Stimulated activated CD4-positive, alpha-beta T cell treated with anti-CD3 and anti-CD28 coated beads, Interleukin-12 subunit alpha, Interleukin-12 subunit beta, amount 100 ng/mL, for 24 hours (primary cell): ENCODE results near the gene ANKRD44.
"Not testable (repeated sequence)": the region's sequence is repeated elsewhere in the genome, so short reads cannot be mapped to it uniquely, and the experiment has no call there.

Source experiments
- DNase-seq, 2 experiments: peaks; one replicate each; pipeline ENCODE4 v3.0.0-alpha.2; 2020; ENCODE audit warnings: low read depth in 2 of 2

The ANKRD44 gene

DNA sequence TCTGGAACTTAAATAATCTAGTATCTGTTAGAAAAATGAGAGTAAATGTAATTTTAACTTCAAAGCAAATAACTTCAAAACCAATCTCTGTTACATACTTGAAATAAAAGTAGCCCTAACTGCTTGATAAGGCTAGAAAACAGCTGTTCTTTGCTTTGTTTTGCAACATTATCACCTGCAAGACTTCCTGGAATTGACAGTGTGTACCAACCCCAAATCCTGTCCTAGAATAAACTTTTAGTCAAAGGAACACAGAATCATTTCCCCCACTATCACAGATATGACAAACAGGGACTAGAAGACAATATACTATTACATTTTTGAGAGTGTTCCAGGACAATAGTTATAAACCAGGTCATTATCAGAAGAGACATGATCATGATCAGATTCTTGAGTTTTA, 278.8 kb downstream of the ANKRD44 start:
- DNase-seq: no peak

DNA sequence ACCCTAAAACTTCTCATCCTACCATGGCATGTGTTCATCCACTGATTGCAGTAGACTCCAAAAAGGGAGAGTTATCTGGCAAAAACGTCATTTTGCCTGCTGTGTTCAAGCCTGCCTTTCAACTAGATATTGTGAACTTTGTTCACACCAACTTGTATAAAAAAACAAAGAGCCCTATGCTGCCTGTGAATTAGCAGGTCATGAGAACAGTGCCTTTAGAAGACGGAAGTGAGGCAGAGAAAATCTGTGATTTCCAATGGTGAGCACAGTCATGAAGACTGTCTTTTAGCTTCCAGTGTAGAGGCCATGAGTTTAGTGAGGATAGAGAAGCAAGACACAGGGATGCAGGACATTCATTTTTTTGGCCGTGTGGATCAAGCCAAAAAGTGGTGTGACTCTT, 280.5 kb downstream of the ANKRD44 start:
- no peak for DNase-seq

DNA sequence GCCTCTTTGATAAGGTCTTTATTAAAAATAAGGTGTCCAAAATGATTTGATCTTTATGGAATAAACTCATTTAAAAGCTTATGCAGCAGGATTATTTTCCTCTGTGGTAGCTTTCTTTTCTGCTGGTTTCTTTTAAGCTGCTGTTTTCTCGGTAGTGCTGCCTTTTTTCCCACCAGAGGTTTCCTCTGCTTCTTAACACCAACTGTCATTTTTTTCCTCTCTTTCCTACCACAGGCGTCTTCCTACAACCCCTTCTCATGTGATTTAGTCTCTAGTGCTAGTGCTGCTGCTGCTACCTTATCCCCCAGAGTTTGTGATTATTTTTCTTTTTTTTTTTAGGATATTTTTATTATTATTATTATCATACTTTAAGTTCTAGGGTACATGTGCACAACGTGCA, 281.9 kb downstream of the ANKRD44 start:
- DNase-seq: no peak

DNA sequence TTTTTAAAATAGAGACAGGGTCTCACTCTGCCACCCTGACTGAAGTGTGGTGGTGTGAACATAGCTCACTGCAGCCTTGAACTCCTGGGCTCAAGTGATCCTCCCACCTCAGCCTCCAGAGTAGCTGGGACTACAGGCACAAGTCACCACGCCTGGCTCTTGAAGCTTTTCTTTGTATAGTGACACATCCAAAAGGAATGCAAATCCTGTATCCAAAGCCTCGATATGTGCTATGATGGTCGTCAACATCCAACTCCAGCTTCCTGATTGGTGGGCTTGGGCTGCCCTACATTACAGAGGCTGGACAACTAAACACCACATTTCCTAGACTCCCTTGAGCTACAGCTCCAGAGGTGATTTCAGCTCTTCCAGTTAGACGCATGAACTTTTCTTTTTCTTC, 282.4 kb downstream of the ANKRD44 start:
- DNase-seq: no peak

DNA sequence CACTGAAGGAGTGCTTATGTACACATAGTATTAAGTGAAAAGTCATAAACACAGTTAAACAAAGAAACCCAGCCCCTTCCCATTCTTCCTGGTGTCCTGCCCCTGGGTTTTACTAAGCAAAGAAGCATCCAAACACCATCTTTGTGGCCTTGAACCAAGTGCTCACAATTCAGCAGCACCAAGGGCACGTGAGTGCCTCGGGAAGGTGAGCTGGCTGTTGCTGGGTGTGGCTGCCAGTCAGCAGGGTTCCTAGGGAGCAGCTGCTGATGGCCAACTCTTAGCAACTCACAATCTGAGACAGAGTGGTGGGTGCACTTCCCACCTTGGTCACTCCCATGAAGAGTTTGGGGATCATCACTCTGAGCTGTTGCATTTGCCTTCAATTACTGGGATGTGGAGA, 286.4 kb downstream of the ANKRD44 start:
- DNase-seq: no peak

DNA sequence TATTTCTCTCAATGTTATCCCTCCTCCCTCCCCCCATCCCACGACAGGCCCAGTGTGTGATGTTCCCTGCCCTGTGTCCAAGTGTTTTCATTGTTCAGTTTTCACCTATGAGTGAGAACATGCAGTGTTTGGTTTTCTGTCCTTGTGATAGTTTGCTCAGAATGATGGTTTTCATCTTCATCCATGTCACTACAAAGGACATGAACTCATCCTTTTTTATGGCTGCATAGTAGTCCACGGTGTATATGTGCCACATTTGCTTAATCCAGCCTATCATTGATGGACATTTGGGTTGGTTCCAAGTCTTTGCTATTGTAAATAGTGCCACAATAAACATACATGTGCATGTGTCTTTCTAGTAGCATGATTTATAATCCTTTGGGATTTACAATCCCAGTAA, 289.7 kb downstream of the ANKRD44 start:
- not testable (repeated sequence) for DNase-seq

DNA sequence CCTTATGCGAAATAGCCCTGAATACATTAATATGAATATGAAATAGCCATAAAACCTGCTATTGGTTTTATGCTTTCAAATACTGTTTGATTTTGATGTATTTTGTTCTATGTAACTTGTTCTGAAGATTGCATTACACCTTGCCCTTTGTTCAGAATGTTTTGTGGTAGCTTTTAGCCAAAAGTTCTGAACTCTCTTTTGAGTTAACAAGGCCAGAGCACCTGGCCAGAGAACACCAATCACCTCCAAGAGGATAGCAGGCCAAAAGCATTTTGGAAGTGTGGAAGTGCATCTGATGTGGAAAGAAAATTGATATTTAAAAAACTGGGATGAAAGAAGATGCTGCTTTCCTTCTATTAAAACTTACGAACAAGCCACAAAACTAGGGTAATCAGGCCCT, 297.5 kb downstream of the ANKRD44 start:
- DNase-seq: no peak

DNA sequence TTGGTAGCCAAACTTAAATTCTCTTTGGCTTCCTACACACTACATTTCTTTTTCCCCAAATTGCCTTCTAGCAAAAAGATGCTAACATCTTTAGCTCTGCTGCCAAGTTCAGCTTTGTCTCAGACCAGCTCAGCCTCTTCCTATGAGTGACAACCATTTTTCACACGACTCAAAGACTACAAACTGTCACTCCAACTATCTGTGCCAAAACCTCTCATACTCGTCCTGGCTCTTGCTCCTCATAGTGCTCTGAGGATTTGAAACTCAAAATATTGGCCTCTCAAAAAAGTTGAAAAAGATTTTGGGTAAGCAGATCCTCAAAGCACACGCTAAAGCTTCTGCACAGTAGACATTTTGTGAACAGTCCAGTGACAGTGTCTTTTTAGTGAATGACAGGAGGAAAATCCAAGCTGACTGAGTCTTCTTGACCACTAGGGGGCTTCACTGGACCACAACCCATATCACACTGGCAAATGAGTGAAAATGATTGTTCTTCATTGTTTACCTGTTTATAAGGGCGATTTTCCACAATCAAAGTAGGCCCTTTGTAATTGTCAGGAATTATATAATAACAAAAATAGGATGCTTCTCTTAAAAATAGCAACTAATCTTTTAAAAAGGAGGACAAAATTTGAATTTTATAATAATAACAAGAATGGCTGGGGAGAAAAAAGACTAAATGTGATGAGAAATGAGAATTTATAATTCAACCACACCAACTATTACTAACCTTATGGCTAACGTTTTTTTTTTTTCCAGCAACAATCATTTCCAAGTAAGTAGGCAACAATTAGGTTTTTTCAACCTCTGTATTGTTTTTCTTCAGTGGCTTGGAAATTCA, 298.6 kb downstream of the ANKRD44 start:
- DNase-seq: no peak

DNA sequence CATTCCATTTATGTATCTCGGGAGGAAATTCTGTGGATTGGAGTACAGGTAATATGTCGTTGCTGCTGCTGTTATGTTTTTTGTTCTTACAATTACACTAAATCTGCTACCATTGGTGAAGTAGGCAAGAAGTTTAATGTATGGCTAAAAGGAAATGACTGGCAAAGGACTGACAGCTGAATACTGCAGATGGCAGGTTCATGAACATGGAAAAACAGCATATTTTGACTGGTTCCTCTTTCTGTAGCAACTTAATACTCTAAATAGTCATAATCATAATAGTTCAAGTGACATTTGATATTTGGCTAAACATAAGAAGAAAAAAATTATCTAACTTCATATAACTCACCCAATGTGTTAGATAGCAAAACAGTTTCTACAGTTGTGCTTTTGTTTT, 299.6 kb downstream of the ANKRD44 start:
- DNase-seq: no peak

DNA sequence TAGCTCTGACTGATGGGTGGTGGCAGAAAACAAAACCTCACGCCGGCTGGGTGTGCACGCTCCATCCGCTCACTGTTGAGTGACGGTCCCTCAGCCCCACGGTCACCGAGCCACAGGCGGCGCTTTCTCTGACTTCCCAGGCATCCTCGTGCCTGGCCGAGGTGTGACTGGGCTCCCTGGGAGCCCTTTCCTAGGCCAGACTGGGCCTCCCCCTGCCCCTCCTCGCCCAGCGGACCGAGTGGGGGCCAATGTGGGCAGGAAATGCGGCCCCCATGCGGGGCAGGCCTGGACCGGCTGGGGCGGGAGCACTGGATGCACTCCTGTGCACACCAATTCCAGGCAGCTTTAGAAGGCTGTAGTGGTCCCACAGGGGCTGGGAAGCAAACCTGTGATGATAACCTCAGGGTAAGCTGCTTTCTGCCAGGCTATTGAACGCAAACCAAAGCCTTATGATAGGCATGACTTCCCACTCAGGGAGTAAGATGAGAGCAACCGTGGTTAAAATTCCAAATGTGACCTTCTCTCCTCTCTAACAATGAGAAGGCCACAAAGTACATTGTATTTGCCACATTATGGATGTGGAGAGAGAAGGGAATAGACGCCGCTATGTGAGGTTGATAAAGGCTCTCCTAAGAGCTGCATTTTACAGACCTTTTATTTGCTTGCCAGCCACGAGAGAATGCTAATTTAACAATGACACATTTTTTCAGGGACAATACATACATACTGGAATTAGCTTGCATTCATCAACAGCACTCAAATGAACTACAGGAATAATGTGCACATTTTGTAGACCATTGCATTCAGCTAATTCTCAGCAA, 300.2 kb downstream of the ANKRD44 start:
- DNase-seq: no peak

DNA sequence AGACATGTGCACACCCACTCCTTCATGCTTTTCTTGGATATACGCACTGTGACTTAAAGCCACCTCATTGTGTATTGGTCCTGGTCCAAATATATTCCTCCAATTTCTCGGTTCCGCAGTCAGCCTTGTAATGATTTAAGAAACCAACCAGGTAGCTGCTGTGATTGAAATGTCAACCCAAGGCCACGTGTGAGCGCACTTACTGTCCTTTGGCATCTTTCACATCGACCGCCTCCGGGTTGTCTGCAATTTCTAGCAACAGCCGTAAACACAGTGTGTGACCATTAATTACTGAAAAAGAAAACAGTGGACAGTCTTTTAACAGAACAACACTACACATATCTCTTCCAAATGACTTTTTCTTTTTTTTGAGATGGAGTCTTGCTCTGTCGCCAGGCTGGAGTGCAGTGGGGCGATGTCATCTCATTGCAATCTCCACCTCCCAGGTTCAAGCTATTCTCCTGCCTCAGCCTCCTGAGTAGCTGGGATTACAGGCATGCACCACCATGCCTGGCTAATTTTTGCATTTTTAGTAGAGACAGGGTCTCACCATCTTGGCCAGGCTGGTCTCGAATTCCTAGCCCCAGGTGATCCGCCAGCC, 301.7 kb downstream of the ANKRD44 start:
- DNase-seq: not testable (repeated sequence)

DNA sequence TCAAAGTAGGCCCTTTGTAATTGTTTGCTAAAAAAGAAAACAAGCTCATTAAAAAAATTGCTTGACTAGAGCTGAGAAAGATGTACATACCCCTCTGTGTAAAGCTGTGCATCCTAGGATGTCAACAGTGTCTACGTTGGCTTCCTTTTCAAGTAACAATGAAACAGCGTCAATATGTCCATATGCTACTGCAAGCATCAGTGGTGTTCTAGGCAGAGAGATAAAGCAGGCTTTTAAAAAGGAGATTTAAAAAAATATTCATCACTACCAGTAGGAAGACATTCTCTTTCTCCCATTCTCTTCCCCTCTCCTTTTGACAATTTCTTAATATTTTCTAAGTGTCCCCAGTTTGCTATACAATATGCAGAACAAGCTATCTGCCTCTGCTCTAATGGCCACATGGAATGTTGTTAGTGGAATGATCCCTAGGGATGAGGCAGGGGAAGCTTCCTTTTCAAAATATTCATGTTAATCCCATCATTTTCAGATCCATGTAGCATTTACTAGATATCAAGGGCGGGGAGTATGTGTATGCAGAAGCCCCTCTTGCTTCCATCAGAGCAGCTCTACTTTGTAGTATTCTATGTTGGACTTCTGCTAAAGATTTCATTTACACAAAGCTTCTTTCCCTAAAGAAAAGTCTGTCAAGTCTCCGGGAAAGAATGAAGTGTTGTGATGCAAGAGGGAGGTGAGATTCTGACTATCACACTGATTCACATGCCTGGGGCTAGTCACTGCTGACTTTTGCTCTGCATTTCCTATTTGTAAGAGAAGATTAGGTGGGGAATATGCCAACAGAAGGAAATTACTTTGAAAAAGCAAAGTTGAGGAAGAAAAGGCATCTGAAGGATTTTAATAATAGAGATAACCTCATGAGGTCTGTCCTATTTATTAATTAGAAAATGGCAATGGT, 302.6 kb downstream of the ANKRD44 start:
- no peak for DNase-seq

DNA sequence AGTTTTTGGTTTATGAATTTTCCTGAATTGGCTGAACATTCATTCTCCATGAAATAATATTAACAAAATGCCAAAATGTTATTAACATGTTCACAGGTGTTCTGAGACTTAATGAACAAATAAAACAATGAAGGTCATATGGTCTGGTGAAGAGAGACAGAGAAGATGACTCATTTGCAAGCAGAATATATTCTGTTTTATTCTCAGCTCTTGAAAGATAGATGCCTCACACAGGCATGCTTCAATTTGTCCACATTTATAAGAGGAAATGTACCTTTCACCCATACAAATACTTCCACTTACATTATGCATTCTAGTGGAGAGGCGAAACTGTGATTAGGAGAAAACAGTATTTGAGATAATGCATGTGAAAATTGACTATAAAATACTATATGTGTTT, 308.7 kb downstream of the ANKRD44 start:
- no peak for DNase-seq

DNA sequence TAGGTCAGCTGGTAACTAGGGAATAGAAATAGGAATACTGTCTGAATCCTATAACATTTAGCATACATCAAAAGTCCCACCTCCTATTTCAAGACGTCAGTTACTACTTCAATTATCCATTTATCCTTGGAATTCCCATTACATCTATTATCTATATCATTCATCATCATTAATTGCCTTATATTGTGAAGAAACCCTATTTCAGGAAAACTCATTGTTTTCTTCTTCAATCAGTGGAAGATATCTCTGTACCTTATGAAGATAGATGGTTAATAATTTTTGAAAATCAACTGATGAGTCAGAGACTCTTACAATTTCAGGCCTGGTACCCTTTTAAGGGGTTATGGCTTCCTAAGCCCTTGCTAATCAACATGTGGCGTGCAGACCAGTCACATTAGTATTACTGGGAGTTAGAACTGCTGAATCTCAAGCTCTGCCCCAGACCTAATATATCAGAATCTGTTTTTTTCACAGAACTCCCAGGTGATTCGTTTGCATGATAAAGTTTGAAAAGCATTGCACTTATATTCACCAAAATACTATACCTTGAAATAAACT, 314.7 kb downstream of the ANKRD44 start:
- no peak for DNase-seq

DNA sequence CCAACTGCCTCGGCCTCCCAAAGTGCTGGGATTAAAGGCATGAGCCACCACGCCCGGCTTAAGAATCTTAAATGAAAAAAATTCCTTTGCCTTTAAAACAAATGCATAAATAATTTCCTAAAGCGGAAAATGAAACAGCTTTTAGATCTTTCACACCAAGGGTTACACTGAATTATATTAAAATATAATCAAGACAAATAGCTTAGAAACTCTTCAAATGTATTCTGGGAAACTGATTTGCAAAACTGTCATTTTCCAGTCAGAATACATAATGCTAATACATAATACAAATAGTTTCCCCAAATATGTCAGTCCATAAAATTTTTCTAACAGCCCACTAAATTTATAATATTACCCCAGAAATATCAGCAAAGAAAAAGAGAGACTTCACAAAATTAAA, 315.8 kb downstream of the ANKRD44 start:
- no peak for DNase-seq

DNA sequence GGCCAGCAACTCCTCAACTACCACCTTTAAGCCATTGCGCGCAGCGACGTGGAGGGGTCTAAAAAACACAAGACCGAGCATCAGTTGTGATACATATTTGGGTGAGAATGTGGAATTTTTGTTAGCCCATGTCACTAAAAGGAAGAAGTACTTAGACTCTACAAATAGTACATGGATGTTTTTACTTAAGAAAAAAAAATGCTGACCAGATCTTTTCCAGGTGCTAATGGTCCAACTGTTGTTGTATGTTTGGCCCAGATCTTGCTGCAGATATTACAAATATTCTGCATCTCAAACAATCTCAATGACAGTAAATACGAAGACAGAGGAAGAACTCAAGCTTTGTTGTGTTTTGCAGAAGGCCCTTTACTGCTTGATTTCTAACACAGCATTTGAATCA, 317.0 kb downstream of the ANKRD44 start:
- no peak for DNase-seq

DNA sequence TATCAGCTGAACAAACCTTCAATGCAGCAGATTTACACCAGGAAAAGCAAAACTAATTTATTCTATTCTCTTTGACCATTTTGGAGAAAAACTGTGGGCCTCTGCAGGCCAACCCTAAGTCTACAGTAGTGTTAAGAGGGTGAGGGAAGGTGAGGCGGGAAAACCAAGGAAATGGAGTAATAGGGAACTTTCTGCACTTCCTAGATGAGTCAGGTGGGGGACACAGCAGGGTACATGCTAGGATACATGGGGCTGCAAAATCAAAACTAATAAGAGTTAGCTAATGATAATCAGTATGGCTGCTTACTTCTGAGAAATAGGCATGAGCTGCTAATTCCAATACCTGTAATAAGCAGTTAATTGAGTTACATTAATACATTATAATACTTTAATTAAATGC, 318.1 kb downstream of the ANKRD44 start:
- DNase-seq: no peak

DNA sequence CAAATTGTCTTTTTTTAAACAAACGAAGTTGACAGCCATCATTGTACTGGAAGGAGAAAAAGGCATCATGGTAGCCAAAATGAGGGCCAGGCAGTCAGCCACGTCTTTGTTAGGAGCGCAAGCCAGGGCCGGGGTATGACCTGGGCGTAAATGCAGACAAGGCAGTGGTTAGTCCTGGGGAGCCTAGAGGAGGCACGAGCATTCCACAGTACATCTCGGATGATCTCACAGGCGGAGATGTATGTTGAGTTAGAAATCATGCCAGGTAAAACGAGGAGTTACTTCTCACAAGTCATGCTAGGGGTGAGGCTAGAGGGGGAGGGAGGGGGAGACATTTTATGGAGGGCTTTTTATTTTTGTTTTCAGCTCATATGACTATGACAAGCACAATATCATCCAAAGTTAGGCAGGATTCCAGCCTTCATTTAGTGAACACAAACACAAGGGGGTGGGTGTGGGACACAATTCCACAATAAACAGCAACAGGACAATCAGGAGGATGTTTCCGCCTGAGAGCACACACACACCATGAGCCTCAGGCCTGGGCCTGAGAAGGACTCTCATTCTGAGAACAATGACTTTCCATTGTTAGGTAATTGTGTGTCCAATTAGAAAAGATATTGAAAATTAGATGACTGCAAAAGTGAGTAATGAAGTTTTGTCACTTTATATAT, 319.7 kb downstream of the ANKRD44 start:
- DNase-seq: no peak

DNA sequence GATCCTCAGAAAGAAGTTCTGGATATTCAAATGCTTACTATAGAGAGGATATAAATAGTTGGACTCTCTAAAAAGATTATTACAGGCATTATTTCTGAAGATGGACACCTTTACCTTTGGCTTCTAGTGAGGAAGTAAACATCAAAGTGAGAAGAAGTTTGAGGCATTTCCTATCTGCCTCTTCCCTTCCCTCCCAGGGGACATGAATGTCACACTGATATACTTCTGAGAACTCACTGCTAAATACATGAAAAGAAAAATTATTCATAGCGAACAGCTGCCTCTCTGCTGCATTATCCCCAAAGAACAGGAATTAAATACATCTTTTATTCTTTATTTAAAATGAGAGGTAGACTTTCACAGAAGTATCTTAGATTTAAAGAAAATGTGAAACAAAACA, 320.5 kb downstream of the ANKRD44 start:
- no peak for DNase-seq

DNA sequence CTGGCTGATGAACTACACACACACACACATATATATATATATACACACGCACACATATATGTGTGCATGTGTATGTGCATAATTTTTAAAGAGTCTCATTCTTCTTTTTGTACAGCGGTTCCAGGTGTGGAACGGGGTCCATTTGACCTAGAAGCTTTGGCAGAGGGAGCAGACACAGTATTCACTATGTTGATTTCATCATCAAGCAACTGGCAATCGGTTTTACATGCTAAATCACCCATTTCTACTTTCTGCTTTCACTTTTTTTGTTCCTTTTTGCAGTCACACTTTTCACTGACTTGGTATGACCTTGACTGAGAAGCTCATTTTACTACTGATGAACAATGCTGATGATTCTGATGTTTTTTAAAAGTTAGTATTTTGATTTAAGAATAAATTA, 321.1 kb downstream of the ANKRD44 start:
- no peak for DNase-seq

DNA sequence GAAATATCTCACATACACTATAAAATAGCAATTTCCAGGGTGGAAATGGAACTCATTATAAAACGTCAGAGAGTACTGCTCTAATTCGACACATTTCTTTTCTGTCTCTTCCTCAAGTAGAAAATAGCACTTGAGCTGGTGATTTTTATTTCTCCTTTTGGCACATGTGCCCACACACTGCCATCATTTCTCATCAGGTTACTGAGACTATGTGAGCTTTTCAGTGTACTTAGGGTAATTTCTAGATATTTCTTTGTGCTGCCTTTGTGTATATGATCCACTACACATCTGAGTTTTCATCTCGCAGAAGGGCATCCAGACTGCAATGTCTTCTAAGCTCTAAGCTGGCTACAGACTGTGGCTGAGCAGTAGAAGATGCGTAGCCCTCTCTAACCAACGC, 321.9 kb downstream of the ANKRD44 start:
- no peak for DNase-seq
